Osteoblast (primary cell): ENCODE data around the gene AADAT. TPM values are rescaled to one million over a fixed set of nuclear protein-coding genes. Genes with fewer than 3 reads are reported as not detected.
"Not testable (repeated sequence)": the region's sequence is repeated elsewhere in the genome, so short reads cannot be mapped to it uniquely, and the experiment has no call there.

Source experiments
- DNase-seq: peaks from one replicate; pipeline ENCODE4 v3.0.0; 2011; ENCODE audit warnings: low spot score, mixed read lengths; ENCODE audit not compliant: insufficient read length; ENCODE audit errors: missing footprints
- H2AFZ ChIP-seq: 2 replicates; pipeline ENCODE4 v1.6.0; 2011; ENCODE audit warnings: mild to moderate bottlenecking, low read length
- H3K27ac ChIP-seq: 2 replicates; pipeline ENCODE4 v1.5.1; 2011; ENCODE audit warnings: mild to moderate bottlenecking, low read depth, low read length, moderate library complexity
- H3K27me3 ChIP-seq: 2 replicates; pipeline ENCODE4 v1.6.0; 2012; ENCODE audit warnings: mild to moderate bottlenecking, control low read depth, inconsistent platforms, low read length, moderate library complexity; ENCODE audit not compliant: insufficient read depth
- H3K36me3 ChIP-seq: 2 replicates; pipeline ENCODE4 v1.5.1; 2011; ENCODE audit warnings: mild to moderate bottlenecking, low read length, control low read depth, moderate library complexity; ENCODE audit not compliant: insufficient read depth
- H3K4me1 ChIP-seq: 2 replicates; pipeline ENCODE4 v1.5.1; 2011; ENCODE audit warnings: mild to moderate bottlenecking, low read length, control low read depth, moderate library complexity; ENCODE audit not compliant: insufficient read depth
- H3K4me2 ChIP-seq: 2 replicates; pipeline ENCODE4 v1.6.0; 2011; ENCODE audit warnings: mild to moderate bottlenecking, low read length; ENCODE audit not compliant: insufficient read depth
- H3K4me3 ChIP-seq: fragments of 200-600 bp; sonication (generic); 3 replicates; pipeline ENCODE4 v1.5.1; 2012; ENCODE audit warnings: mild to moderate bottlenecking, low read length, inconsistent platforms; ENCODE audit not compliant: insufficient read depth
- H3K79me2 ChIP-seq: 2 replicates; pipeline ENCODE4 v1.6.0; 2012; ENCODE audit warnings: mild to moderate bottlenecking, low read length, control low read depth, inconsistent platforms; ENCODE audit not compliant: insufficient read depth
- H3K9me3 ChIP-seq: 2 replicates; pipeline ENCODE4 v1.5.1; 2011; ENCODE audit warnings: low read depth, low read length, control low read depth
- H4K20me1 ChIP-seq: 2 replicates; pipeline ENCODE4 v1.6.0; 2012; ENCODE audit warnings: mild to moderate bottlenecking, low read length, control low read depth; ENCODE audit not compliant: insufficient read depth
- CTCF ChIP-seq: IDR thresholded peaks from 2 replicates; pipeline ENCODE4 v1.5.1; 2011; ENCODE audit warnings: mild to moderate bottlenecking, low read depth, low read length, moderate library complexity; ENCODE audit errors: extremely low read depth
- total RNA-seq: library from RNA; depleted of rRNA; stranded (reverse); fragments of >200 nt; gene quantifications from 2 replicates; pipeline ENCODE4 v1.2.3, GENCODE V29; 2012

Gene AADAT
- total RNA-seq, 1 donor = 4.0 TPM

GRCh38 chr4:170102426-170102825 lies 12.7 kb upstream of the AADAT start:
- no peaks in the 10 kb centered on the region for H4K20me1 ChIP-seq
- H3K4me2 ChIP-seq = no peak overlapping the region
- no peak overlapping the region for H2AFZ ChIP-seq
- no peaks in the 10 kb centered on the region for H3K9me3 ChIP-seq
- no peak overlapping the region for H3K27ac ChIP-seq
- H3K4me1 ChIP-seq = no peaks in the 10 kb centered on the region
- no peaks in the 10 kb centered on the region for H3K27me3 ChIP-seq
- TF ChIP-seq CTCF = no peak
- H3K36me3 ChIP-seq = no peaks in the 10 kb centered on the region
- H3K79me2 ChIP-seq = no peaks in the 10 kb centered on the region
- DNase-seq = no peak
- H3K4me3 ChIP-seq = no peak overlapping the region

- H3K79me2 ChIP-seq, H2AFZ ChIP-seq, H3K4me3 ChIP-seq, H4K20me1 ChIP-seq, H3K4me2 ChIP-seq, H3K4me1 ChIP-seq, H3K27me3 ChIP-seq, DNase-seq, H3K27ac ChIP-seq, H3K36me3 ChIP-seq, H3K9me3 ChIP-seq: not testable (repeated sequence)
Observed at GRCh38 chr4:170098171-170098570, 8.4 kb upstream of the AADAT start.

GRCh38 chr4:170097681-170098080 lies 7.9 kb upstream of the AADAT start:
- TF ChIP-seq CTCF = no peak
- Histone ChIP-seq H2AFZ (no peak overlapping the region), H3K4me2 (no peak overlapping the region), H3K9me3 (no peaks in the 10 kb centered on the region), H4K20me1 (no peaks in the 10 kb centered on the region), H3K4me1 (no peaks in the 10 kb centered on the region), H3K27ac (no peak overlapping the region), H3K27me3 (no peaks in the 10 kb centered on the region), H3K36me3 (no peaks in the 10 kb centered on the region), H3K4me3 (no peak overlapping the region), H3K79me2 (no peaks in the 10 kb centered on the region)
- DNase-seq = no peak

GRCh38 chr4:170093973-170094535 lies 4.3 kb upstream of the AADAT start:
- TF ChIP-seq CTCF = no peak
- peaks cover under 1% of the 10 kb centered on the region for H3K79me2 ChIP-seq
- no peaks in the 10 kb centered on the region for H3K9me3 ChIP-seq
- H3K4me3 ChIP-seq = no peak overlapping the region
- no peak overlapping the region for H3K4me2 ChIP-seq
- H3K36me3 ChIP-seq = no peaks in the 10 kb centered on the region
- no peaks in the 10 kb centered on the region for H4K20me1 ChIP-seq
- peaks cover 8% of the 10 kb centered on the region for H3K4me1 ChIP-seq
- no peak overlapping the region for H3K27ac ChIP-seq
- no peak for DNase-seq
- H2AFZ ChIP-seq = no peak overlapping the region
- no peaks in the 10 kb centered on the region for H3K27me3 ChIP-seq
